Mucosa of stomach (tissue), 1 donor: ENCODE measurements around the gene ARSB.
"Not testable (repeated sequence)": the region's sequence is repeated elsewhere in the genome, so short reads cannot be mapped to it uniquely, and the experiment has no call there.

Source experiments
- H3K27me3 ChIP-seq: one replicate; pipeline ENCODE4 v1.7.0; 2013; ENCODE audit warnings: mild to moderate bottlenecking, low read length; ENCODE audit not compliant: control insufficient read depth, insufficient read depth
- H3K36me3 ChIP-seq: one replicate; pipeline ENCODE4 v1.7.0; 2013; ENCODE audit warnings: low read length; ENCODE audit not compliant: control insufficient read depth, insufficient read depth
- H3K4me1 ChIP-seq: one replicate; pipeline ENCODE4 v1.7.0; 2013; ENCODE audit warnings: mild to moderate bottlenecking, low read length; ENCODE audit not compliant: control insufficient read depth, insufficient read depth
- H3K4me3 ChIP-seq: one replicate; pipeline ENCODE4 v1.7.0; 2013; ENCODE audit warnings: low read length
- H3K9ac ChIP-seq: one replicate; pipeline ENCODE4 v1.7.0; 2013; ENCODE audit warnings: mild to moderate bottlenecking, low read length, moderate library complexity
- H3K9me3 ChIP-seq: one replicate; pipeline ENCODE4 v1.7.0; 2013; ENCODE audit warnings: mild to moderate bottlenecking, low read length, moderate library complexity; ENCODE audit not compliant: control insufficient read depth
- donor health status: Pancreatic carcinoma.

The ARSB gene

DNA sequence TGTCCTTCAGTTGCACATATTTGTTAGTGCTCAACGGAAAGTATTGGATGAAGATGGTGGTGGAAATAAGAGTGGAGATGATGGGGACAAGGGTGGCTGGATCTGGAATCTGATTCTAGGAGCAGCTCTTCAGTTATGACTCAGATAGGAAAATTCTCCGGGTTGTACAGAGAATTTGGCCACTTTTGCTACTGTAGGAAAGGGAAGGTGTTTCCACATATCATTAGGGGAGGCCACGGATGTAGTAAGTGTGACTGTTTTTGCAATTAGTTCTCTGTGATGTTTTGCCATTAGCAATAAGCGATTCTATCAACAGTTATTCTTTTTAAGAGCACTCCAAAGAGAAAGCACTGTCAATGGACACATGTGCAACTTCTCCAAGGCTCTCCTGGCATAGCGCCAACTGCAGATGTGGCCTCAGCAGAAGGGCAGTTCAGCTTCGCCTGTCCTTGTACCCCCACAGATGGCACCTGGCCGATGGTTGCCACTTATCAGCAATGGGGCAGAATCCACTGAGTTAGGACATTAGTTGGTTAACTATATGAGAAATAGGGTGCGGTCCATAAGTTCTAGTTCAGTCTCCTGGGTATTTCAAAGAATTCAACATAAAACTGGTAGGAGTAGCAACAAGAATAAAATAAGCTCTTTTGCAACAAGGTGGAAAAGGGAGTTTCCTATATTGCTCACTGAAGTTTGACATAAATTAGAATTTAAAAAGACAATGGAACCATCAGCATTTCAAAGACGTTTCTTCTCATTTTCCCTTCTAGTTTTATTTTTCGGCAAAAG is 96.3 kb downstream of the ARSB start:
- Histone ChIP-seq H3K4me3 (no peak overlapping the region), H3K4me1 (no peaks in the 10 kb centered on the region), H3K9me3 (no peaks in the 10 kb centered on the region), H3K27me3 (no peaks in the 10 kb centered on the region), H3K36me3 (no peaks in the 10 kb centered on the region), H3K9ac (no peak overlapping the region)

DNA sequence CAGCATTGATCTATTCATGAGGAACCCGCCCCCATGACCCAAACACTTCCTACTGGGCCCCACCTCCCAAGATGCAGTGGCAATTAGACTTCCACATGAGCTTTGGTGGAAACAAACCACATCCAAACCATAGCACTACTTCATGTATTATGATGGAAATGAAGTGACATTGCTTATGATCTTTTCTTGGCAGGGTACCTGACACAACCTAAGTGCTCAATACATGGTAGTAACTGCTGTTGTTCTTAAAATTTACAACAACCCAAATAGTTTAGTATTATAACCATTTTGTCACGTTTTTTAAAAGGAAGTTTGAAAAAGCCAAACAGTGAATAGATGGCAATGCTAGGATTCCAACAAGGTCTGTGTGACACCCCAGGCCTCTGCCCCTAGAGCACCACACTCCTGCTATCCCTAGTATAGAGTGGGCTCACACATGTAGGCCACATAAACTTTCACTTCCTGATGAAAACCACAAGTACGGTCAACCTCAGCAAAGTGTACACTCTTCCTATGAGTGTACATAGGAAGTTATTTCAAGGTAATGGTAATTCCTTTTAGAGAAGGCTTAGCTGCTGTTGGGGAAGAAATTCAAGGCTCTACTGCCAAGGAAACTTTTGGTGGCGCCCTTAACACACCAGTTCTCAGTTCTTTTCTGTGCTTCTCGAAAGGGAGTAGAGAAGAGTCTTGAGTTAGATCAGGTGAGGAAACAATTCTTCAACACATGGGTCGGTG is 97.6 kb downstream of the ARSB start:
- Histone ChIP-seq H3K4me3 (no peak overlapping the region), H3K9ac (no peak overlapping the region), H3K36me3 (no peaks in the 10 kb centered on the region), H3K9me3 (no peaks in the 10 kb centered on the region), H3K27me3 (no peaks in the 10 kb centered on the region), H3K4me1 (no peaks in the 10 kb centered on the region)

DNA sequence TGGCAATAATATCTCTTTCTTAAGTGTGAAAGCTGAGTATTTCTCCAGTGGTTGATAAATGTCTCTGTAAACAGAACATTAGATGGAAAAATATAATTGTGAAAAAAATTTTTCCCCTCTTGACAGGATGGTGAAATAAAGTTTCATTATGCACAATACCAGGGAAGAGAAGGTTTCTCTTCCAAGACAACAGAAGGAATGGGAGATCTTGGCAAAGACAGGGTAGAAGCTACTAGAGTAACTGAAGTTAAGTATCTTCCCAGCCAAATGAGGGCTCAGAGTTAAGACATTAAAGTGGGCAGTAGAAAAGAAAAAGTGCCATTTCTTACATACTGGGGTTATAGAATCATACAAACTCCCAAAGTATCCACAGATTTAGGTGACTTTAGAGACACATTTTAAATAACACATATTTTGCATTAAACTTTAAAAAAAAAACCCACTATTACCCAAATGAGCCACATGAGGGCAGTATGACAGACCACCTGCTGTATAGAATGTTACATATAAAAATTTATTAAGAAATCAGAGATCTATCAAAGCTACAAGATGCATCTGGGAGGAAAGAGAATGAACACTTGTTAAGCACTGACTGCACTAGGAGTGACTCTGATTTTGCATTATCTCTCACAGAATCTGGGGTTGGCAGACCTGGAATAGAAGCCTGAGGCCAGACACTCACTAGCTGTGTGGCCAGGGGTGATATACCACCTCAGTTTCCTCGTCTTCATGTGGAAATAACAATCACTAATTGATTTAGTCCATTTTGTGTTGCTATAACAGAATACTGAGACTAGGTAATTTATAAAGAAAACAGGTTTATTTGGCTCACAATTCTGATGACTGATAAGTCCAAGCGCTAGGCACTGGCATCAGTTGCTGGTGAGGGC is 98.5 kb downstream of the ARSB start:
- Histone ChIP-seq H3K36me3 (no peaks in the 10 kb centered on the region), H3K4me3 (no peak overlapping the region), H3K4me1 (no peaks in the 10 kb centered on the region), H3K27me3 (no peaks in the 10 kb centered on the region), H3K9ac (no peak overlapping the region), H3K9me3 (no peaks in the 10 kb centered on the region)

DNA sequence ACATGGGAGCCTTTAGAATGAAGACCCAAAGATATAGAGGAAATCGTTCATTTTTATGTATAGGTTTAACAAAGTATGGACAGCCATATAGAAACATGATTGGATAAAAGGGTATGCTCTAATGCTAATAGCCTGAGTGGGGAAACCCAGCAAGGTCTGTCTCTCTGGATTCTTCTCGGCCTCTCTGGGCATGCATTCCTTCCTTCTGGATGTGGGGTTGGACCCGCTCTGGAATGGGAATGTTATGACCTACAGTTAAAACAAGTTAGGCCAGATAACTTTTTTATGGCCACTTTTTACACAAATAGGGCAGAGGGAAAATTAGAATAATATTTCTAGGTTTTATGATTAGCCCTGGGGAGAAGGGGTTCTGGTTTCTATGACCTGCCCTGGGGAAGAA is 103.2 kb downstream of the ARSB start:
- Histone ChIP-seq H3K9me3 (no peaks in the 10 kb centered on the region), H3K9ac (no peak overlapping the region), H3K27me3 (no peaks in the 10 kb centered on the region), H3K36me3 (no peaks in the 10 kb centered on the region), H3K4me1 (no peaks in the 10 kb centered on the region), H3K4me3 (no peak overlapping the region)

DNA sequence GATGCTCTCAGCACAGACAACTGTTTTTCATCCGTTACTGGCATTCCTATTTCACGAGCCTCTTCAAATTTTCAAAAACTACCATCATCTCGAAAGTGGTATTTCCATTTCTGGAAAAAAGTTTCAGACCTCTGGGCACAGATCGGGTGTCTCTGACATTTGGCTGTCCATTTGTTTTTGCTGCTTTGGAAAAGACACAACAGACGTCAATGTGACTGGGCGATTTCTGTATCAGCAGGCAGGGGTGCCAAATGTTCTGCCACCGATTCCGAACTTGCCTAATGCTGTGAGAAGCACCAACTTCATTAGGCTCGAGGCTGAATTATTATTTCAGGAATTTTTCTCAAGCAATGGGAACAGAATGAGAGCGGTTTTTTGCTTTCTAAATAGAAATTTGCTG is 105.6 kb downstream of the ARSB start:
- Histone ChIP-seq H3K27me3 (no peaks in the 10 kb centered on the region), H3K4me3 (no peak overlapping the region)

DNA sequence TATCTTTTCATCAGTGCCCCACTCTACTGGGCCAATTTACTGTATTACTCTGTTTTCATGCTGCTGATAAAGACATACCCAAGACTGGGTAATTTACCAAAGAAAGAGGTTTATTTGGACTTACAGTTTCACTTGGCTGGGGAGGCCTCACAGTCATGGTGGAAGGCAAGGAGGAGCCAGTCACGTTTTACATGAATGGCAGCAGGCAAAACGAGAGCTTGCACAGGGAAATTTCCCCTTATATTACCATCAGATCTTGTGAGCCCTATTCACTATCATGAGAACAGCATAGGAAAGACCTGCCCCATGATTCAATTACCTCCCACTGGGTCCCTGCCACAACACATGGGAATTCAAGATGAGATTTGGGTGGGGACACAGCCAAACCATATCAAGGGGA is 119.0 kb downstream of the ARSB start:
- H3K9ac ChIP-seq: not testable (repeated sequence)

More for the DNA sequence above, 105.6 kb downstream of the ARSB start:
- Histone ChIP-seq H3K9me3 (no peaks in the 10 kb centered on the region), H3K36me3 (no peaks in the 10 kb centered on the region), H3K4me1 (no peaks in the 10 kb centered on the region), H3K9ac (no peak overlapping the region)

DNA sequence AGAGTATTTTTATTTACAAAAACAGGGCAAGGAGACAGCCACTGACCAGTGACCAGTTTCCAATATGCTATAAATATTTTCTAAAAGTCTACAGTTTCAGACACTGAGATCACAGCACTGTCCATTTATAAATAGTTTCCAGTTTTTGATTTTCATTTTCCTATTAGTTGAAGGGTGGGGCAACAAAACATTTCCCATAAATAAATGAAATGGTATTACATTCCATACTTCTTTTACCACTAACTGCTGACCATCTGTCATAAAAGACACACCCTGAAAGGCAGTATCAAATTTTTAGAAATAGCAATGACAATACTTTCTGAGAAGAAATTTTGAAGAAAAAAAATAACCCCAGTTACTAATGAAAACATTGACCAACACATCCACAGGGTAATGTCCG is 126.7 kb downstream of the ARSB start:
- Histone ChIP-seq H3K27me3 (no peaks in the 10 kb centered on the region), H3K9me3 (no peaks in the 10 kb centered on the region), H3K4me1 (no peaks in the 10 kb centered on the region), H3K36me3 (no peaks in the 10 kb centered on the region), H3K9ac (no peak overlapping the region), H3K4me3 (no peak overlapping the region)

More for the DNA sequence above, 119.0 kb downstream of the ARSB start:
- H3K4me1 ChIP-seq, H3K9me3 ChIP-seq, H3K27me3 ChIP-seq, H3K36me3 ChIP-seq, H3K4me3 ChIP-seq: not testable (repeated sequence)

DNA sequence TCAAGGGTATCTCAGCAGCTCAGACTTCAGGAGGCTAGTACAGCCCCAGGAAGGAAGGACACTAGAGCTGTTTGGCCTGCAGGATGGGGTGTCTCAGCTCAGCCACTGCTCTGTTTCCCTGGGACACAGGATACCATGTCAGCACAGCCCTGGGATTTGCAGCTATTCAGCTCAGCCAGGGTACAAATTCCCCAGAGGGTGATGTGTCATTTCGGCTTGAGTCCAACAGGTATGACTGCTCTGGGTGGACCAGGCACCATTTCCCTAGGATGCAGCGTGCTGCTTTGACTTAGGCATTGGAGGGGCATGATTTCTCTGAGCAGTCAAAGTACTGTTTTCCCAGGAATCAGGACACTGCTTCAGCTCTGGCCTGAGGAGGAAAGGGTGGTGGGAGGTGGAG is 130.1 kb downstream of the ARSB start:
- no peaks in the 10 kb centered on the region for H3K36me3 ChIP-seq
- no peaks in the 10 kb centered on the region for H3K9me3 ChIP-seq
- H3K27me3 ChIP-seq: no peaks in the 10 kb centered on the region
- no peaks in the 10 kb centered on the region for H3K4me1 ChIP-seq
- no peak overlapping the region for H3K9ac ChIP-seq
- H3K4me3 ChIP-seq: no peak overlapping the region

DNA sequence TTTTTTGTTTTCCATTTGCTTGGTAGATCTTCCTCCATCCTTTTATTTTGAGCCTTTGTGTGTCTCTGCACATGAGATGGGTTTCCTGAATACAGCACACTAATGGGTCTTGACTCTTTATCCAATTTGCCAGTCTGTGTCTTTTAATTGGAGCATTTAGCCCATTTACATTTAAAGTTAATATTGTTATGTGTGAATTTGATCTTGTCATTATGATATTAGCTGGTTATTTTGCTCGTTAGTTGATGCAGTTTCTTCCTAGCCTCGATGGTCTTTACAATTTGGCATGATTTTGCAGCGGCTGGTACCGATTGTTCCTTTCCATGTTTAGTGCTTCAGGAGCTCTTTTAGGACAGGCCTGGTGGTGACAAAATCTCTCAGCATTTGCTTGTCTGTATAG is 133.2 kb downstream of the ARSB start:
- not testable (repeated sequence) for H3K36me3 ChIP-seq, H3K4me1 ChIP-seq, H3K27me3 ChIP-seq, H3K4me3 ChIP-seq, H3K9me3 ChIP-seq, H3K9ac ChIP-seq

DNA sequence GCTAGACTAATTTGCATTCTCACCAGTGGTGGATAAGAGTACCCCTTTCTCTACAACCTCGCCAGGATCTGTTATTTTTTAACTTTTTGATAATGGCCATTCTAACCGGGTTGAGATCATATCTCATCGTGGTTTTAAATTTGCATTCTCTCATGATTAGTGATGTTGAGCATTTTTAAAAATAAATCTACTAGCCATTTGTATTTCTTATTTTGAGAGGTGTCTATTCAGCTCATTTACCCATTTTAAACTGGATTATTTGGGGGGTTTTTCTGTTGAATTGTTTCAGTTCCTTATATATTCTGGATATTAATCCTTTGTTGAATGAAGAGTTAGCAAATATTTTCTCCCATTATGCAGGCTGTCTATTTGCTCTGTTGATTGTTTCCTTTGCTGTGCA is 139.6 kb downstream of the ARSB start:
- Histone ChIP-seq H3K27me3 (no peaks in the 10 kb centered on the region), H3K4me1 (no peaks in the 10 kb centered on the region), H3K4me3 (no peak overlapping the region), H3K9ac (no peak overlapping the region), H3K9me3 (no peaks in the 10 kb centered on the region), H3K36me3 (no peaks in the 10 kb centered on the region)

DNA sequence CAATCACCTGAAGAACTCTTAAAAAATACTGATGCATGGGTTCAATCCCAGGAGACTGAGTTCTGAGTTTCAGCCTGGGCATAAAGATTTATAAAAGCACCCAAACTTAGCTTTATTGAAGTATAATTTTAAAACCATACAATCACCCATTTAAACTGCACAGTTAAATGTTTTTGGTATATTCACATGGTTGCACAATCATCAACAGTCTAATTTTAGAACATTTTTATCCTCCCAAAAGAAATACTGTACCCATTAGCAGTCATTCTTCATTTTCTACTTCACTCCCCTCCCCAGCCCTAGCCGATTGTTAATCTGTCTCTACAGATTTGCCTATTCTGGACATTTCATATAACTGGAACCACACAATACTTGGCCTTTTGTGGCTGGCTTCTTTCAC is 141.7 kb downstream of the ARSB start:
- no peaks in the 10 kb centered on the region for H3K9me3 ChIP-seq
- no peaks in the 10 kb centered on the region for H3K36me3 ChIP-seq
- H3K4me3 ChIP-seq: no peak overlapping the region
- no peaks in the 10 kb centered on the region for H3K4me1 ChIP-seq
- no peaks in the 10 kb centered on the region for H3K27me3 ChIP-seq
- H3K9ac ChIP-seq: no peak overlapping the region

DNA sequence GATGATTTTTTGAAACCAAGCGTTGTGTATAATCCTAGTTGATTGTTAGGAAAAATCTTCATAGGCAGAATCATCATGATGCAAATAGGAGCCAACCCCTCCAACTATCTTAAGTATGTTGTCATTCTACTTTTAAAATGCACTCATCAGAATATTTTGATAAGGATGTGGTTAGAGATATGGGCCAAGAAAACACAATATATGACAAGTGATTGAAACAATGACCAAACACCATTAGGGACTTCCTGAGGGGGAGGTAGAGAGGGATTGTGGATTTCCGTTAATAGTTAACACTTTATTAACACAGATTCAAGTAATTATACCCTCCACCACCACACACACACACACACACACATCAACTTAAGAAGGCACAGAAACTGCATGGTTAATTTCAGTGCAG is 143.3 kb downstream of the ARSB start:
- no peaks in the 10 kb centered on the region for H3K27me3 ChIP-seq
- H3K36me3 ChIP-seq: no peaks in the 10 kb centered on the region
- no peak overlapping the region for H3K9ac ChIP-seq
- H3K9me3 ChIP-seq: no peaks in the 10 kb centered on the region
- H3K4me3 ChIP-seq: no peak overlapping the region
- H3K4me1 ChIP-seq: no peaks in the 10 kb centered on the region
